ENCODE results near the gene VPS26A. TPM values are rescaled to one million over a fixed set of nuclear protein-coding genes. Genes with fewer than 3 reads are reported as not detected.

VPS26A gene
- total and polyA plus RNA-seq, 2 experiments from 2014 or later = 57.6 to 58.7 TPM

- H2AFZ ChIP-seq = no peak overlapping the region
- no peak overlapping the region for H3K4me3 ChIP-seq
- no peak overlapping the region for H3K4me2 ChIP-seq
- DNase-seq (ENCODE audit: low spot score) = no peak
- no peaks in the 10 kb centered on the region for H3K9me2 ChIP-seq (replicated peaks; ENCODE audit: insufficient read depth)
- no peak overlapping the region for H3K27ac ChIP-seq
- no peaks in the 10 kb centered on the region for H3K9me3 ChIP-seq (ENCODE audit: low read depth)
- H3K27me3 ChIP-seq = no peaks in the 10 kb centered on the region
- H3K4me1 ChIP-seq (ENCODE audit: insufficient read depth) = no peaks in the 10 kb centered on the region
- no peaks in the 10 kb centered on the region for H4K20me1 ChIP-seq (ENCODE audit: insufficient read depth, poor library complexity, severe bottlenecking)
- TF ChIP-seq EZH2phosphoT487 (IDR thresholded peaks at IDR 0.05; ENCODE audit: low read depth, severe bottlenecking, unreplicated experiment) (no peak), EZH2 (IDR thresholded peaks at IDR 0.05; ENCODE audit: borderline replicate concordance) (no peak), CTCF (IDR thresholded peaks at IDR 0.05; ENCODE audit: poor library complexity) (no peak)
- no peaks in the 10 kb centered on the region for H3K79me2 ChIP-seq
- H3K36me3 ChIP-seq (replicated peaks; ENCODE audit: insufficient read depth, low read depth) = no peaks in the 10 kb centered on the region
- 79% methylated on average over 3 of the region's 3 CpGs for WGBS (ENCODE audit: low lambda C conversion rate, missing lambda C conversion rate)
Measured at GRCh38 chr10:69209787-69210484, 86.0 kb downstream of the VPS26A start.

DNA sequence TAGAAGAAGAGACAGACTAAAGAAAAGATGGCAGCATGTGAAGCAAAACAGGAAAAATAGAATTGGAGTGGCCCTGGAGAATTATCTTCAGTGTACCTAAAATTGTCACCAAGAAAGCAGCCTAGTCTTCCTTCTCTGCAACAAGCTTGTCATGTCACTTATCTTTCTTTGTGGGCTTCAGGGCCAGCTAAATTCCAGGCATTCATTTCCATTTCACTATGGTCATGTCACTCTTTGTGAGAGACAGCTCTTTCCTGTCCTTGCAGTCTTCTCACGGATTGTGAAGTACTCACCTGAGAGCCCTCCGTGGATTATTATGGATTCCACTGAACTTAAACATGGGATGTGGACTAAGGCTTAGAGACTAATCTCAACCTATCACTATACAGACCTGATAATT lies 87.1 kb downstream of the VPS26A start:
- H3K4me3 ChIP-seq = no peak overlapping the region
- TF ChIP-seq EZH2 (IDR thresholded peaks at IDR 0.05; ENCODE audit: borderline replicate concordance) (no peak), EZH2phosphoT487 (IDR thresholded peaks at IDR 0.05; ENCODE audit: low read depth, severe bottlenecking, unreplicated experiment) (no peak), CTCF (IDR thresholded peaks at IDR 0.05; ENCODE audit: poor library complexity) (no peak)

DNA sequence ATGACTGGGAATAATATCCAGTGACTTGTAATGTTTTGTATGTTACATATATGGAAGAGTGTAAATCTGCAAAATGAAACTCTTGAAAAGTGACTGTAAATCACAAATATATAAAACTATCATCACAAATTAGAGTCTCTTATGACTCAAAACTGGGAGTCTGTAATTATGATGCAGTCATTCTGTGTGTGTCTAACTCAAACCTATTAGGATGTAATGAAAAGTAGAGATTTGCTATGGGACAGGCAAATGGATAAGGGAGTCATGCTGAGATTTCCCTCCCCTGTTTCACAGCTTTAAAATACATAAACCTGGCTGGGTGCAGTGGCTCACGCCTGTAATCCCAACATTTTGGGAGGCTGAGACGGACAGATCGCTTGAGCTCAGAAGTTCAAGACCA lies 87.5 kb downstream of the VPS26A start:
- 92% methylated on average over 3 of the region's 3 CpGs for WGBS (ENCODE audit: low lambda C conversion rate, missing lambda C conversion rate)
- TF ChIP-seq EZH2phosphoT487 (IDR thresholded peaks at IDR 0.05; ENCODE audit: low read depth, severe bottlenecking, unreplicated experiment) = no peak
- no peak for TF ChIP-seq CTCF (IDR thresholded peaks at IDR 0.05; ENCODE audit: poor library complexity)
- no peak for TF ChIP-seq EZH2 (IDR thresholded peaks at IDR 0.05; ENCODE audit: borderline replicate concordance)
- no peaks in the 10 kb centered on the region for H3K36me3 ChIP-seq (replicated peaks; ENCODE audit: insufficient read depth, low read depth)
- H3K9me2 ChIP-seq (replicated peaks; ENCODE audit: insufficient read depth) = no peaks in the 10 kb centered on the region
- no peaks in the 10 kb centered on the region for H3K79me2 ChIP-seq
- no peak overlapping the region for H2AFZ ChIP-seq
- no peaks in the 10 kb centered on the region for H3K9me3 ChIP-seq (ENCODE audit: low read depth)
- no peak overlapping the region for H3K4me2 ChIP-seq
- no peaks in the 10 kb centered on the region for H4K20me1 ChIP-seq (ENCODE audit: insufficient read depth, poor library complexity, severe bottlenecking)
- no peak overlapping the region for H3K27ac ChIP-seq
- no peaks in the 10 kb centered on the region for H3K27me3 ChIP-seq
- no peak overlapping the region for H3K4me3 ChIP-seq
- H3K4me1 ChIP-seq (ENCODE audit: insufficient read depth) = peaks cover 5% of the 10 kb centered on the region
- no peak for DNase-seq (ENCODE audit: low spot score)

More for the DNA sequence above, 87.1 kb downstream of the VPS26A start:
- DNase-seq (ENCODE audit: low spot score) = no peak
- H3K27me3 ChIP-seq = no peaks in the 10 kb centered on the region
- WGBS (ENCODE audit: low lambda C conversion rate, missing lambda C conversion rate) = 63% methylated on average over 2 of the region's 2 CpGs
- H3K27ac ChIP-seq = no peak overlapping the region
- no peaks in the 10 kb centered on the region for H3K9me2 ChIP-seq (replicated peaks; ENCODE audit: insufficient read depth)
- H4K20me1 ChIP-seq (ENCODE audit: insufficient read depth, poor library complexity, severe bottlenecking) = no peaks in the 10 kb centered on the region
- H3K4me2 ChIP-seq = no peak overlapping the region
- no peak overlapping the region for H2AFZ ChIP-seq
- no peaks in the 10 kb centered on the region for H3K79me2 ChIP-seq
- H3K9me3 ChIP-seq (ENCODE audit: low read depth) = no peaks in the 10 kb centered on the region
- H3K36me3 ChIP-seq (replicated peaks; ENCODE audit: insufficient read depth, low read depth) = no peaks in the 10 kb centered on the region
- H3K4me1 ChIP-seq (ENCODE audit: insufficient read depth) = peaks cover 1% of the 10 kb centered on the region

All from hepatocyte (in vitro differentiated cells).